HCT116 (cell line): ENCODE results near the gene TSPOAP1.

Experiments used
- ATF3 ChIP-seq: IDR thresholded peaks from 2 replicates; pipeline ENCODE4 v1.6.1; 2012
- CEBPB ChIP-seq: IDR thresholded peaks from 2 replicates; pipeline ENCODE4 v1.6.1; 2012; ENCODE audit warnings: low read depth
- CTCF ChIP-seq, 3 experiments: fragments of 200-600 bp in 1 of 3; sonication (generic) in 1 of 3; IDR thresholded peaks in 2 of 3; conservative IDR thresholded peaks in 1 of 3; 2 replicates each; pipeline ENCODE4 v1.5.1; 2012 to 2017; ENCODE audit warnings: low read depth in 2 of 3, low read length in 2 of 3, antibody characterized with exemption in 1 of 3, borderline replicate concordance in 1 of 3, control low read depth in 1 of 3, mild to moderate bottlenecking in 1 of 3, mixed read lengths in 1 of 3, mixed run types in 1 of 3, moderate library complexity in 1 of 3; ENCODE audit not compliant: insufficient read depth in 1 of 3
- EZH2 ChIP-seq: fragments of 200-600 bp; sonication (generic); IDR thresholded peaks from 2 replicates; pipeline ENCODE4 v1.6.1; 2017; ENCODE audit warnings: antibody characterized with exemption, mixed run types
- EZH2phosphoT487 ChIP-seq: fragments of 200-600 bp; IDR thresholded peaks from 2 replicates; pipeline ENCODE4 v1.6.1; 2018; ENCODE audit warnings: antibody characterized with exemption, borderline replicate concordance
- JUND ChIP-seq: IDR thresholded peaks from 2 replicates; pipeline ENCODE4 v1.6.1; 2012
- MAX ChIP-seq: IDR thresholded peaks from 2 replicates; pipeline ENCODE4 v1.6.1; 2012
- POLR2A ChIP-seq: IDR thresholded peaks from 2 replicates; pipeline ENCODE4 v1.7.0; 2011; ENCODE audit warnings: borderline replicate concordance; ENCODE audit not compliant: insufficient read depth, insufficient read length; ENCODE audit errors: extremely low read depth
- POLR2AphosphoS5 ChIP-seq: IDR thresholded peaks from 2 replicates; pipeline ENCODE4 v1.6.1; 2011; ENCODE audit warnings: mild to moderate bottlenecking, low read depth, low read length, moderate library complexity
- SIN3A ChIP-seq: IDR thresholded peaks from 2 replicates; pipeline ENCODE4 v1.6.1; 2012; ENCODE audit warnings: low read depth
- SRF ChIP-seq: IDR thresholded peaks from 2 replicates; pipeline ENCODE4 v1.6.1; 2012; ENCODE audit warnings: low read depth
- YY1 ChIP-seq: IDR thresholded peaks from 2 replicates; pipeline ENCODE4 v1.6.1; 2011; ENCODE audit warnings: low read length, low read depth, moderate library complexity, mild to moderate bottlenecking; ENCODE audit not compliant: insufficient replicate concordance; ENCODE audit errors: extremely low read depth

GRCh38 chr17:58265902-58266875, 62.4 kb downstream of the TSPOAP1 start:
- TF ChIP-seq MAX (no peak), ATF3 (no peak), YY1 (no peak), CTCF (IDR thresholded peaks at IDR 0.05 in 2 of 3, conservative IDR thresholded peaks at IDR 0.05 in 1 of 3; ENCODE audit: borderline replicate concordance in 1 of 3, insufficient read depth in 1 of 3, low read depth in 2 of 3, low read length in 2 of 3) (no peak), EZH2phosphoT487 (no peak), JUND (no peak), POLR2AphosphoS5 (no peak), EZH2 (no peak), POLR2A (no peak), SIN3A (no peak), SRF (no peak), CEBPB (no peak)
